ENCODE results near the gene ATF6.
A peak's percentile ranks its signal among the peaks of the same experiment; 100 is the strongest.

Gene ATF6

DNA sequence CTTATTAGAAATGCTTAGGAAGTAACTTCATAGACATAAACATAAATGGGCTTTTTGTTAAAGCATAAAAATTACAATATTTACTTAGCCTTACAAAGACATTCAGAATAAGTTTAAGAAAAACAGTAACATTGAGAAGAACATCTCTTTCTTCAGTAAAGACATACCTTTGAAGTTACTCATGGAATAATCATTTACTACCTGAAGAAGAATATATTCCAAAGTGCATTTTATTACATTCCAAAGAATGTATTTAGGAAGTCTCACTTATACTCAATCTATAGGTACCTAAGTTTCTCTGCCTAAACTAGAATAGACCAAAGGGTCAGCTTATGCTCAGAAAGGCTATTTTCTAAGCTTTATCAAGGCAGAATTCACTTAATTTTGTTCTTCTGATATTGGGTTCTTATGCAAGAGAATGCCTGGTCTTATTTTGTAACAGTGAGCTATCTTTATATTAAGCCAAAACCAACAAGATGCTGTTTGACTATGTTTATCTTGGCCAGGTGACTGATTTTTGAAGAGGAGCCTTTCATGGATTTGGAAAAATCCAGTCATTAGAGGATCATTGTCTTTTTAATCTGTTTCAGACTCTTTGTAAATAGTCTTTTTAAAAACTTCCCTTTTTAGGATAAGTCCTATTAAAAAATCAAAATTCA, 147.5 kb downstream of the ATF6 start:
- no peak for TF ChIP-seq SPI1 (IDR thresholded peaks at IDR 0.05; ENCODE audit: low read depth, low read length)
- no peak for TF ChIP-seq PAX5 (IDR thresholded peaks at IDR 0.05; ENCODE audit: insufficient read depth, low read length, severe bottlenecking)
- TF ChIP-seq POU2F2 (IDR thresholded peaks at IDR 0.05; ENCODE audit: low read depth, low read length) = no peak
- TF ChIP-seq TAF1 (IDR thresholded peaks at IDR 0.05; ENCODE audit: low read depth, low read length) = no peak
- no peak for TF ChIP-seq POLR2A (IDR thresholded peaks at IDR 0.05; ENCODE audit: low read depth, low read length)
- no peak for TF ChIP-seq POLR2AphosphoS5 (IDR thresholded peaks at IDR 0.05; ENCODE audit: low read depth, low read length)
- FAIRE-seq (no peak), DNase-seq (ENCODE audit: insufficient read length, low spot score) (no peak)

DNA sequence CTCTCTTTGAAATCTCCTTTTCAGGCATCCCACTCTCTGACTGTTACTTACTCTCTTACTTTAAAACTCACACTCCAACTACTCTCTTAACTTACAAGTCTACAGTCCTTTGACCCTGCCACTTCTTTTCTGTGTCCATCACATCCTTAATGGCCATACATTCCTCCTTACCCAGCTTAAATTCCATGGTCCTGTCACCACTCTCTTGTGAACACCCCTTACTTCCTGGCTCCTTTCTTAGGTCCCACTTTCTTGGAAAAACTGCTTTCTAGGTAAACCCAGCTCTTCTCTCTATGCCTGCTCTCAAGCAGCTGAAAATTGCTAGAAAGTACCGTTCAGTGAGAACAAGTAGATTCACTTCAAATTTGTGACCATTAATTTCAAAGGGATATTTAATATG, 148.5 kb downstream of the ATF6 start:
- FAIRE-seq (peak; percentile 55), DNase-seq (ENCODE audit: insufficient read length, low spot score) (no peak)
- TF ChIP-seq POU2F2 (IDR thresholded peaks at IDR 0.05; ENCODE audit: low read depth, low read length) = no peak
- no peak for TF ChIP-seq PAX5 (IDR thresholded peaks at IDR 0.05; ENCODE audit: insufficient read depth, low read length, severe bottlenecking)
- TF ChIP-seq TAF1 (IDR thresholded peaks at IDR 0.05; ENCODE audit: low read depth, low read length) = no peak
- no peak for TF ChIP-seq SPI1 (IDR thresholded peaks at IDR 0.05; ENCODE audit: low read depth, low read length)
- no peak for TF ChIP-seq POLR2AphosphoS5 (IDR thresholded peaks at IDR 0.05; ENCODE audit: low read depth, low read length)
- TF ChIP-seq POLR2A (IDR thresholded peaks at IDR 0.05; ENCODE audit: low read depth, low read length) = no peak

DNA sequence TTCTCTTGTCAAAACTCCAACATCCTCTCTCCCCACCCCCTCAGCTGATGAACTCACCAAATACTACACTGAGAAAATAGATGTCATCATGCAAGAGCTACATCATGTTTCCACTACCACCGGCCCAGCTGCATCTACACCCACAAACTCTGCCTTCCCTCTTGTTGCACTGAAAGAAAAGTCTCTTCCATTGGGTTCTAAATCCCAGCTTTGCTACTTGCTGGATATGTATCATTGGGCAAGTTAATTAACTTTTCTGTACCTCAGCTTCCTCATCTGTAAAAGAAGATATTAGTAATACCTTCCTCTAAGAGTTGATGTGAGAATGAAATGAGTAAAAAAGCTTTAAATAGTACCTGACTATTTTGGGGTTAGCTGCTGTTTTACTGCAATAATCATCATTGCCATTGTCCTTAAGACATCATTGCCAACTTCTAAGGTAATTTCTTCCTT, 149.0 kb downstream of the ATF6 start:
- FAIRE-seq (peak; percentile 74), DNase-seq (ENCODE audit: insufficient read length, low spot score) (no peak)
- no peak for TF ChIP-seq TAF1 (IDR thresholded peaks at IDR 0.05; ENCODE audit: low read depth, low read length)
- TF ChIP-seq POU2F2 (IDR thresholded peaks at IDR 0.05; ENCODE audit: low read depth, low read length) = peak; percentile 32; the same call in 1 of the 2 replicates
- peak; percentile 48; the same call in 1 of the 2 replicates for TF ChIP-seq SPI1 (IDR thresholded peaks at IDR 0.05; ENCODE audit: low read depth, low read length)
- TF ChIP-seq PAX5 (IDR thresholded peaks at IDR 0.05; ENCODE audit: insufficient read depth, low read length, severe bottlenecking) = peak; percentile 24
- no peak for TF ChIP-seq POLR2AphosphoS5 (IDR thresholded peaks at IDR 0.05; ENCODE audit: low read depth, low read length)
- TF ChIP-seq POLR2A (IDR thresholded peaks at IDR 0.05; ENCODE audit: low read depth, low read length) = no peak

DNA sequence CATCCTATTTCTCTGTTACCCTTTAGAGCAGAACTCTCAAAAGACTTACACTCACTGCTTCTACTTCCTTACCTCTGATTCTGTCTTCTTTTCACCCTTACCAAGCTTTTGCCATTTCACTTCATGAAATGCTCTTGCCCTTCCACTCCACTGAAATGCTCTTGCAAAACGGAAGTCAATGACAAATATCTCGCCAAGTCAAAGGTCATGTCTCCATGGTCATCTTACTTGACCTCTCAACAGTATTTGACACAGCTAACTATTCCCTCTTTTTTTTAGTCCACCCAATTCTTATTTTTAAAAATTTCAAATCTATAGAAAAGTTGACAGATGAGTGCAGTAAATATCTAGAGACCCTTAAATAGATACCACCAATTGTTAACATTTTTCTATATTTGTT, 149.9 kb downstream of the ATF6 start:
- DNase-seq (ENCODE audit: insufficient read length, low spot score) (no peak), FAIRE-seq (peak; percentile 31)
- TF ChIP-seq POLR2AphosphoS5 (IDR thresholded peaks at IDR 0.05; ENCODE audit: low read depth, low read length) (no peak), POU2F2 (IDR thresholded peaks at IDR 0.05; ENCODE audit: low read depth, low read length) (no peak), SPI1 (IDR thresholded peaks at IDR 0.05; ENCODE audit: low read depth, low read length) (no peak), TAF1 (IDR thresholded peaks at IDR 0.05; ENCODE audit: low read depth, low read length) (no peak), POLR2A (IDR thresholded peaks at IDR 0.05; ENCODE audit: low read depth, low read length) (no peak), PAX5 (IDR thresholded peaks at IDR 0.05; ENCODE audit: insufficient read depth, low read length, severe bottlenecking) (no peak)

DNA sequence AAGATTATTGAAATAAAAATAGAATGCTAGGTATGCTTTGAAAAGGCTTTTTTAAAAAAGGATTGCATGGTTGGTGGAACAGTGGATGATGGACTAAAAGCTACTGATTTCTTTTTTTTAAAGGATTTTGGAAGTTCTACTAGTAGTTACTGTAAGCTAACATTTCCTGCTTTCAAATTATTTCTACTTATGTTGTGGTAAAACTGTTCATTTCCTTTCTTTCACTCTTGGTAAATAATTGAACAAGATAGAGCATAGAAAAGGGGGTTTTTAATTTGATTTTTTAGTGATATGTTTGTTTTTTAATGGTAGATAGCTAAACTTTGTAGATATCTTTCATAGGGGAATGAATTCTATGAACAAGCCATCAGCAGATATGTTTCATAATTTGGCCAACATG, 153.1 kb downstream of the ATF6 start:
- FAIRE-seq (no peak), DNase-seq (ENCODE audit: insufficient read length, low spot score) (no peak)
- no peak for TF ChIP-seq TAF1 (IDR thresholded peaks at IDR 0.05; ENCODE audit: low read depth, low read length)
- no peak for TF ChIP-seq POU2F2 (IDR thresholded peaks at IDR 0.05; ENCODE audit: low read depth, low read length)
- no peak for TF ChIP-seq POLR2A (IDR thresholded peaks at IDR 0.05; ENCODE audit: low read depth, low read length)
- no peak for TF ChIP-seq POLR2AphosphoS5 (IDR thresholded peaks at IDR 0.05; ENCODE audit: low read depth, low read length)
- no peak for TF ChIP-seq SPI1 (IDR thresholded peaks at IDR 0.05; ENCODE audit: low read depth, low read length)
- no peak for TF ChIP-seq PAX5 (IDR thresholded peaks at IDR 0.05; ENCODE audit: insufficient read depth, low read length, severe bottlenecking)

DNA sequence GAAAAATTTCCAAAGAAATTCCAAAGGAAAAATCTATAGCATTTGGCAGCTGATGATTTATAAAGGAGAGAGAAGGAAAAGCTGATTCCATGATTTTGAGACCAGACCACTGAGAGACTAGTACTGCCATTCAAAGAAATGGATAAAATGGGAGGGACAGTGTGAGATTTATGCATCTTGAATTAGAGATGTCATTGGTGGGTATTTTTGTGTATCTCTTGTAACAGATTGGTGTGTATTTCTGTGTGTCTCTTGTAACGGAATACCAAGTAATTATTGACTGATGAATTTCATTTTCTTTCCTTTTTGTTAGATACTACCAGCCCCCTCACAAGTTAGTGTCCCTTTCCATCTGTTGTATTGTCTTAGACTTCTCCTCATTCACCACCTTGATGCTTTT, 155.4 kb downstream of the ATF6 start:
- no peak for FAIRE-seq
- TF ChIP-seq POU2F2 (IDR thresholded peaks at IDR 0.05; ENCODE audit: low read depth, low read length) (no peak), SPI1 (IDR thresholded peaks at IDR 0.05; ENCODE audit: low read depth, low read length) (no peak), PAX5 (IDR thresholded peaks at IDR 0.05; ENCODE audit: insufficient read depth, low read length, severe bottlenecking) (no peak), POLR2AphosphoS5 (IDR thresholded peaks at IDR 0.05; ENCODE audit: low read depth, low read length) (no peak)

DNA sequence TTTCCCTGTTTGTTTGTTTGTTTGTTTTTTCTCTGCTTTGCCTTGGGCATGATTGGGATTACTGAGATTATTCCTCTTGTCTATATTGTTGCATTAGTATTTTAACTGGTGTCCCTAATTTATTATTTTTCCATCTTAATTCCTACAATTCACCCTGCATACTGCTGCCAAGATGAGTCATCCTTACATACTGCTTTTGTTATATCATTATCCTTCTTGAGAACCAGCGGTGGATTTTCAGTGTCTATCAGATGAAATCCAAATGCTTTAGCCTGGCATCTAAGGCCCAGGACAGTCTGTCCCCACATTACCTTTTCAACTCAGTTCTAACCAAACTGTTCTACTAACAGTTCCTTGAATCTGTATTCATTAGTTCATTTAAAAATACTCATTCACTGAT, 155.9 kb downstream of the ATF6 start:
- no peak for TF ChIP-seq TAF1 (IDR thresholded peaks at IDR 0.05; ENCODE audit: low read depth, low read length)
- no peak for TF ChIP-seq POLR2AphosphoS5 (IDR thresholded peaks at IDR 0.05; ENCODE audit: low read depth, low read length)
- no peak for TF ChIP-seq POLR2A (IDR thresholded peaks at IDR 0.05; ENCODE audit: low read depth, low read length)
- TF ChIP-seq PAX5 (IDR thresholded peaks at IDR 0.05; ENCODE audit: insufficient read depth, low read length, severe bottlenecking) = no peak
- TF ChIP-seq SPI1 (IDR thresholded peaks at IDR 0.05; ENCODE audit: low read depth, low read length) = no peak
- no peak for TF ChIP-seq POU2F2 (IDR thresholded peaks at IDR 0.05; ENCODE audit: low read depth, low read length)
- no peak for FAIRE-seq
- DNase-seq (ENCODE audit: insufficient read length, low spot score) = no peak

More for the DNA sequence above, 155.4 kb downstream of the ATF6 start:
- no peak for DNase-seq (ENCODE audit: insufficient read length, low spot score)

DNA sequence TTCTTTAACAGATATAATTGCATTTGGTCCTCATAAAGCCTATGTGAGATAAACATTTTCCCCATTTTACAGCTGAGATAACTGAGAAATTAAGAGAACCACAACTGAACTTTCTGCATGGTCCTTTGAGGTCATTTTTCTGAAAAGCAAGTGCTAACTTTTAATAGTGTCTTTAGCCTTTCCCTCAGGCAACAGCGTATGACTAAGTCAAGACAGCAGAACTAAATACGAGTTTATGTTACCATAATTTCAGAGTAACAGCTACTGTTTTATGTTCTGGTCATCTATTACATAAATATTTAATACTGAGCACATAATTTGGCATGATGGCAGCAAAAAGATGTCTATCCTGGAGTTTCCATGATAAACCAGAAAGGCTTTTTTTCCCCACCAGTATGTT, 161.9 kb downstream of the ATF6 start:
- no peak for FAIRE-seq
- TF ChIP-seq TAF1 (IDR thresholded peaks at IDR 0.05; ENCODE audit: low read depth, low read length) (no peak), POU2F2 (IDR thresholded peaks at IDR 0.05; ENCODE audit: low read depth, low read length) (no peak), POLR2A (IDR thresholded peaks at IDR 0.05; ENCODE audit: low read depth, low read length) (no peak), SPI1 (IDR thresholded peaks at IDR 0.05; ENCODE audit: low read depth, low read length) (no peak)
- no peak for DNase-seq (ENCODE audit: insufficient read length, low spot score)

DNA sequence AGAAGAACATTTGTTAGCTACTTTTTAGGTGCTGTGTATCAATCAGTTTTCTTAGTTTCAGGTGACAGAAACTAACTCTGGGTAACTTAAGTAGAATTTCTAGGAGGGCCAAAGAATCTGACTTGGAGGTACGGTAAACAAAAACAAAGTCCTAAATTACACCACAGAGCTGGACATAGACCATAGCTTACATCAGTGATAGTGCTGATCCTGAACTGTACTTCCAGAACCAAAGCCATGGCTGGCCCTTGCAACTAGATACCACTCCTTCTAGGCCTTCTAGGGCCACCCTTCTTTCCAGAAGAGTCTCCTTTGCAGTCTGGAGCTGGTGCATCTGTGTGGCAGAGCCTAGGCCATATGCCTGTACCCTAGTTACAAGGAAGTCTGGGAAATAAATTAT, 163.0 kb downstream of the ATF6 start:
- FAIRE-seq (no peak), DNase-seq (ENCODE audit: insufficient read length, low spot score) (no peak)
- TF ChIP-seq PAX5 (IDR thresholded peaks at IDR 0.05; ENCODE audit: insufficient read depth, low read length, severe bottlenecking) (no peak), POU2F2 (IDR thresholded peaks at IDR 0.05; ENCODE audit: low read depth, low read length) (no peak), POLR2AphosphoS5 (IDR thresholded peaks at IDR 0.05; ENCODE audit: low read depth, low read length) (no peak), SPI1 (IDR thresholded peaks at IDR 0.05; ENCODE audit: low read depth, low read length) (no peak), POLR2A (IDR thresholded peaks at IDR 0.05; ENCODE audit: low read depth, low read length) (no peak), TAF1 (IDR thresholded peaks at IDR 0.05; ENCODE audit: low read depth, low read length) (no peak)

DNA sequence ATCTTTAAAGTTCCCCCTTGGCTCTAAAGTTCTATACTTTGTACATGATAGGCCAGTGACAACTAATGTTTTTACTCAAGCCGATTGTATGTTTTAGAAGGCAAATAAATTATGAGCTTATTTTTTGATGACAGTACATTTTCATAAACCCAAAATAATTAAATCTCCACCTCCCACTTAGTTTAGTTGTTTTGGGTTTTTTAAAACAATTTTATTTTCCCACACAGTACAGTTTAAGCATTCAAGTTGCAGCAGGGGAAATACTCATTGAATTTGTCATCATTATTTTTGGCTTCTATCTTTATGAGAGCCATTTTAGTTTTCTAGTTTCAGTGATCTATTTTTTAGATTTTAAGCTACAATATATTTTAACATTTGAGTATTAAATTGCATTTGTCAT, 163.9 kb downstream of the ATF6 start:
- FAIRE-seq = no peak
- TF ChIP-seq POLR2A (IDR thresholded peaks at IDR 0.05; ENCODE audit: low read depth, low read length) (no peak), PAX5 (IDR thresholded peaks at IDR 0.05; ENCODE audit: insufficient read depth, low read length, severe bottlenecking) (no peak), TAF1 (IDR thresholded peaks at IDR 0.05; ENCODE audit: low read depth, low read length) (no peak), SPI1 (IDR thresholded peaks at IDR 0.05; ENCODE audit: low read depth, low read length) (no peak), POU2F2 (IDR thresholded peaks at IDR 0.05; ENCODE audit: low read depth, low read length) (no peak), POLR2AphosphoS5 (IDR thresholded peaks at IDR 0.05; ENCODE audit: low read depth, low read length) (no peak)
- no peak for DNase-seq (ENCODE audit: insufficient read length, low spot score)

Measured in GM12891 (cell line).